GM12865 (cell line): ENCODE measurements around the gene VPS13C.

Source experiments
- DNase-seq: peaks from one replicate; pipeline ENCODE4 v3.0.0; 2010; ENCODE audit warnings: low read depth
- H3K4me3 ChIP-seq: 2 replicates; pipeline ENCODE4 v1.5.1; 2011; ENCODE audit warnings: mild to moderate bottlenecking, low read depth, low read length, control low read depth
- CTCF ChIP-seq: IDR thresholded peaks from 2 replicates; pipeline ENCODE4 v1.5.1; 2011; ENCODE audit warnings: low read length, control low read depth, low read depth, inconsistent platforms; ENCODE audit not compliant: insufficient read depth; ENCODE audit errors: missing control alignments

VPS13C gene

DNA sequence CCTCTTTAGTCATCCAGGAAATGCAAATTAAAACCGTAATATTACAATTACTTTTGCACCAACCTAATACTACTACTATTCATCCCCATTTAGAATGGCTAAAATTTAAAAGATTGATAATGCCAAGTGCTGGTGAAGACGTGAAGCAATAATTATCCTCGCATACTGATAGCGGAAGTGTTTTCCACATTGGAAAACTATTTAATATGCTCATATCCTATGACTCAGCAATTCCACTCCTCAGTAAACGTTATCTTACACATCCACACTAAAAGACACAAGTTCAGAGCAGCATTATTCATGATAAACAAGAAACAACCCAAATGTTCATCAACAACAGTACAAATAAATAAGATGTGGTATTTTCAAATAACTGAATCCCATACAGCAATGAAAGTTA is 70.6 kb downstream of the VPS13C start:
- no peak for TF ChIP-seq CTCF

DNA sequence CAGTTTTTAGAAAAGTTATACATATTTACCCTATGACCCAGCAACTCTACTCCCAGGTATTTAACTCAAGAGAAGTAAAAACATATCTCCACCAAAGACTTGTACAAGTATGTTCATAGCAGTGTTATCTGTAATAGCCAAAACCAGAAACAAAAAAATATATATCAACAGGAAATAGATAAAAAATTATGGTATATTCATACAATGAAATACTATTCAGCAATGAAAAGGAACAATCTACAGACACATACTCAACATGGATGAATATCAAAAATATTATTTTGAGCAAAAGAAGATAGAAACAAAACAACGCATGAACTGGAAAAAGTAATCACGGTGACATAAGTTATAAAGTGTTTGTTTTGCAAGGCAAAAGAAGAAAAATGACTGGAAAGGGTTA is 72.4 kb downstream of the VPS13C start:
- H3K4me3 ChIP-seq = no peak overlapping the region
- no peak for DNase-seq

More for the DNA sequence above, 70.6 kb downstream of the VPS13C start:
- H3K4me3 ChIP-seq = no peak overlapping the region
- DNase-seq = no peak

DNA sequence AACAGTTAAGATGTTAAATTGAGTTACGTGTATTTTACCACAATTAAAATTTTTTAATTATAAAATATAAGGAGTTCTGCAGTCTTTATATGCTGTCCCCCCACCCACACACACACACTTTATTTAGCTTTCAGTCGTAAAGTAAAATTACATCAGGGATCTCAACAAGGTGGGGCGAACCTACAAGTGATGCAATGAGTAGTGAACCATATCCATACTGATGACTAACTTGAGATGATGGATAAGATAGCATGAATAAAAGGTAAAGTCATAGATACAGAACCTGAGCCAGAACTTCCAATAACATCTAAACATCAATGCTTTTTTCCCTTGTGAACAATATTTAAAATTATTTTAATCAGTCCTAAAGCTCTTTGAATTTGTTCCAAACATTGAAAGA is 77.2 kb downstream of the VPS13C start:
- DNase-seq = no peak
- TF ChIP-seq CTCF = no peak
- no peak overlapping the region for H3K4me3 ChIP-seq

More for the DNA sequence above, 72.4 kb downstream of the VPS13C start:
- no peak for TF ChIP-seq CTCF

DNA sequence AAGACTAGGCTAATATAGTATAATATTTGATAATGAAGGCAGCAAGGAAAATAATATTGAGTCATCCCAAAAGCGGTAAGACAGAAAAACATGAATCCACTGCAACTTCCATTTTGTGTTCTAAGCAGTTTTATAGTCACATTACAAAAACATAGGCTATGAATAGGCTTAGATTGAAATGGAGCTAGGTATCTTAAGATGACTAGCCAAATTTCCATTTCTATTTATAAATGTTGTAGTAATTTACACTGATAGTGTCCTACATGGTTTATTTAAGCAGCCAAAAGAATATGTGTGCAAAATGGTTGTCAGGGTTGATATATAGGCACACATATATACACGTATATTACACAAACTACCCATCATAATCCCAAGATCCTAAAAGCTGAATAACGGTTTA is 82.0 kb downstream of the VPS13C start:
- no peak overlapping the region for H3K4me3 ChIP-seq
- no peak for DNase-seq
- no peak for TF ChIP-seq CTCF

DNA sequence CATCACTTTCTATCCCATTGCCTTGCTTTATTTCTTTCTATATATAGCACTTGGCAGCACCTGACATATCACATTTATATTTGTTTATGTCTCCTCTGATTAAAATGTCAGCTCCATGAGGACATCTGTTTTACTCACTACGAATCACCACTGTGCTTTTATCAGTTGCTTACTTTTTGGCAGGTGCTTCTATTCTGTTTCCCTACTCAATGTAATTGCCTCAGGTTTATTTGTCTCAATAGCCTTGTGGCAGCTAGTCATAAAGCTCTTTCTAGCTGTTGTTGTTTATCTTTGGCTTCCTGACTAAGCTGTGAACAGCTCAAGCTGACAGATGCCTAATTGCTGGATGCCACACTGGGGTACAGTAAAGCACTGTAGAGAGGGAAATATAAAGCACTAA is 85.5 kb downstream of the VPS13C start:
- TF ChIP-seq CTCF = no peak
- DNase-seq = no peak

GRCh38 chr15:61974118-61974517 is 86.1 kb downstream of the VPS13C start:
- H3K4me3 ChIP-seq = no peak overlapping the region
- TF ChIP-seq CTCF = no peak
- DNase-seq = no peak

More for the DNA sequence above, 85.5 kb downstream of the VPS13C start:
- no peak overlapping the region for H3K4me3 ChIP-seq

- no peak for DNase-seq
- no peak for TF ChIP-seq CTCF
- no peak overlapping the region for H3K4me3 ChIP-seq
These were observed 108.3 kb downstream of the VPS13C start for GRCh38 chr15:61951949-61952348.
